Hippocampal formation (tissue), 2 donors: ENCODE measurements around the gene EIF1AX.
"Not testable (repeated sequence)": the region's sequence is repeated elsewhere in the genome, so short reads cannot be mapped to it uniquely, and the experiment has no call there.

Experiments
- DNase-seq, 2 donors: peaks; one replicate each; lab custom pipeline; 2025; lab: John Stamatoyannopoulos, UW

The EIF1AX gene

DNA sequence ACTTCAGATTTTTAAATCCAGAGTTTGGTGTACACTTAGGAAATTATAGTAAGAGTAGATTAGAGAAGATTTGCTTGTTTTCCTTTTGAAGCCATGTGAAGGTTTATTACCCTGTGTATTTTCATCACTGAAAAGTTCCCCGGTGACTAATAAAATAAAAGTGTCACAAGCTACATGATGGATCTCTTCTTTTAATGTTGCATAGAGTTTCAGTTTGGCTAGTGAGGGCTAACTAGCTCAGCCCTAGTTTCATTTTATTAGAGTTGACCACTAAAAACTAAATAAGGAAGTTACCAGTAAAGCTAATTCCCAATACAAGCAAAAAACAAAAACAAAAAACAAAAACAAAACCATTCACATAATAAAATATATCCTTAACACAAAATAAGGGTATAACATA, 14.8 kb downstream of the EIF1AX start:
- DNase-seq = not testable (repeated sequence)

DNA sequence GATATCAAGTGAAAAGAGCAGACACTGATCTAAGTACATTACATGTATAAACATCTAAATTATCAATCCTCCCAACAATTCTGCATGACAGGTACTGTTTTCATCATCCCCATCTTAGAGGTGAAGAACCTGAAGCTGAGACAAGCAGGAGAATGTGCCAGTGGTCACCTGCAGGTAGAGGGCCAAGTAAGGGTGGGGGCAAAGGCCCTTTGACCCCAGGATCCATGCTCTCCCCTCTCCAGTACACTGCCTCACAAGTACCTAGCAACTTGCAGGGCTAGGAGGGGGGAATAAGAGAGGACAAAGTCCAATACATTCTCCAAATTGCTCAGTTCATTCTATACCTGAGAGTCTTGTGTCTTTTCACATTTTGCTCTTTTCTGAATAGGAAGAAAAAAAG, 16.7 kb downstream of the EIF1AX start:
- DNase-seq = no peak

DNA sequence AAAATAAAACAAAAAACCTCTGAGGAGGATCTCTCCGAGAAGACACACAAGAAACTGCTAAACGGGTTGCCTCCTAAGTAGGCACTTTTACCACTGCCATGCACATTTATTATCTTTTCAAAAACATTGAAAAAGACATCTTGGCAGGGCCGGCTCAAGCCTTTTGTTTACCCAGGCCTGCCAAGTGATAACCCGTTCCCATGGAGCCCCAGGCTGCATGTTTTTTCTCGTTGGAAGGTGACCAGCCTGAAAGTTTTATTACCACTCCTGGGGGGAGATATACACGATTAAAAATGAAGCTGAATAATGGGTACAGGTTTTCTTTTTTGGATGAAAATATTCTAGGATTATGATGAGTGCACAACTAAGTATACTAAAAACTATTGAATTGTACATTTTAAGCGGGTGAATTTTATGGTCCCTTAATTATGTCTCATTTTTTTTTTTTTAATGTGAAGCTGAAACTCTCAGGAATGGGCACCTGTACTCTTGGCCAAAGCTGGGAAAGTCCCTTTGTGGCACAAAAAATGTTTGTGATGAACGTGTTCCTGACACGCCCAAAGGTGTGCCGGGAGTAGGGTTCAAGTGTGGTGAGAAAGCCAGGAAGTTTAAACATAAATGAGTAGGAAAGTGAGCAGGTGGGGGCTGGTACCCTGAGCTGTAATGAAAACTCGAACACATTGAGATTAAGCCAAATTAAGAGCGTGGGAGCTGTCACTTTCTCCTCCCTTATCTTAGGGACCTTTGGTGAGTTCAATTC, 23.4 kb downstream of the EIF1AX start:
- no peak for DNase-seq

DNA sequence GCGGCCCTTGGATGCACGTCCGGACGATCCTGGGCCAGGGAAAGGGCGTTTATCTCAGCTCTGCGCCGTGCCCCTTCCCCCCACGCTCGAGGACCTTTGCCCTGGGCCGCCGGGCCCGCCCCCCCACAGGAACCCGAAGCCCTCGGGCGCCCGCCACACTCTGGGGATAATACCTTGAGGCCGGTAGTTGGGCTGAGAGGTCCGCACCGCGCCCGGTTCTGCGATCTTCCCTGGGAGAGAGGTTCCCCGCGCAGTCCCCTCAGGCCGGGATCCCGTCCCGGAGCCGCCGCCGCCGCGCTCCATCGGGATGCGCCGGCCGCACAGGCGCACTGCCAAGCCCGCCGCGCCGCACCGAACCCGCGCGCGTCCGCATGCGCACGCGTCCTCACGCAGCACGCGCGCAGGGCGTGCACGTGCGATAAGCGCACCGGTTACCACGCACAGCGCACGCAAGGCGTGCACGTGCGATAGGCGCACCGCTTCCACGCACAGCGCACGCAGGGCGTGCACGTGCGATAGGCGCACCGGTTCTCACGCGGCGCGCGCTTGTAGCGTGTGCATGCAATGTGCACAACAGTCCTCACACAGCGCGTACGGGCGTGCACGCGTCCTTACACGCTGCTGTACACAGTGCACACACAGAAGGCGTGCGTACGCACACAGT, 24.9 kb downstream of the EIF1AX start, which contains the start of gene MAP7D2:
Gene MAP7D2, minus strand, starts transcription at position 331 of the 664 bp plus-strand sequence. Its CDS starts 28 bp downstream, at position 303.
- no peak for DNase-seq

DNA sequence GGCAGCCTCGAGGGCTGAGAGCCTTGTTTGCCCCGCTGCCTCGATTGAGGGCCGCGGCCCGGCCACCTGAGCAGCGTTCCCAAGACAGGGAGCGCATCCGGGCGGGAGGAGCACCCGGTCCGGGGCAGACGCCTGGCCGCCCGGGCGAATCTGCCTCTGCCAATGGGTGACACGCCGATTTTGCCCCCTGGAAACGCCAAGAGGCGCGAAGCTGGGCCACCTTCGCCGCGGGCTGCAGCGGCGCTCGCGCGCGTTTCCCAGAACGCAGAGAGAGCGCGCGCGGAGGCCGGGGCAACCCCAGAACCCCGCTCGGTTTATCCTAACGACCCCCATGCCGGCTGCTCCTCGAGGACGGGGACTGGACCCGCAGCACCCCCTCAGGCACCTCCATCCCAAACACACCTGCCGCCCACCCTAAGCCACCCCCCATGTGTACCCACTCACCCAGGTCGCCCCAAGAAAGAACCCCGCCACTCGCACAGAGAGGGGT, 25.5 kb downstream of the EIF1AX start:
- no peak for DNase-seq

DNA sequence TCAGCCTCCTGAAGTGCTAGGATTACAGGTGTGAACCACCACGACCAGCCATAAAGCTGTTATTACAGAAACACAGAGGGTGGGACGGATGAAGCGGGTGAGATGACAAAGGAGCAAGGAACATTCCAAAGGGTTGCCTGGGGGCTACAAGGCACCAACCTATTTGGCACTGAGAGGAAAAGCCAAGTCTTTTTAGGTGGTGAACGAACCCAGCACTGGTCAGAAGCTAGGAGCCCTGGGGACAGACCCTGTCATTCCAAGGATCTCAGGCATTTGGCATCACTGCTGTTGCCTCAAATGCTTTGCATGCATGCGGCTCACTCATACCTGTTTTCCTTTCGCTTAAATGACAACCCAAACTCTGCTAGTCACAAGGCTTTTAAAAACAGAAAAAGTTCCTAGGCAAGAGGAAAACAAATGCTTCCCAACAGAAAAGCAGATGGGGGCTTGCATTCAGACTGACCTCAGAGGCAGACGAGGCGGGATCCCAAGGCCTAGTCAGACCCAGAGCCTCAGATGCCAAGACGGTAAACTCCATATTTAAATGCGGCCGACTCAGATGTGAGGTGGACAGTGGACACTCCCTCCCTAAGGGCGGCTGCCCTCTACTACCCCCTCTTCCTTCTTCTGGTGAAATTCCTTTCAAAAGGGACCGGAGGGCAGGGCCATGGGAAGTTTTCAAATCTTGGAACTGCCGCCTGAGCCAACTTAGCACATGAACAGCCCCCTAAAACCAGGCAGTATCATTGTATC, 29.4 kb downstream of the EIF1AX start:
- DNase-seq = no peak

DNA sequence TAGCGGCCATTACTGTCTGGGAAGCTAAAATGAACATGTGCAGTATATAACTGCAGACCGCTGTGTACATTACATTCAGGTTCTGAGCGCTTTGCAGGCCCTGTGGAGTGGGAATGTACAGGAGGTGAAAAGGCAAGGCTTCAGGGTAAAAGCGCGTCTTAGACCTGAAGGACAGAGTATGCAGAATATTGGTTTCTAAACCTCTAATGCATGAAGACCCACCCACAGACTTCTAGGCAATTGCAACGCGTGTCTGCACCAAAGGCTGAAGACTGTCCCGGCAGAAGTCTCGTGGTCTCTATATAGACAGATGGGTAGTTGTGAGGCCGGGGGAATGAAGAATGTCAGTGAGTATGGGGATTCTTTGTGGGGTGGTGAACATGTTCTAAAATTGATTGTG, 30.4 kb downstream of the EIF1AX start:
- DNase-seq = no peak

DNA sequence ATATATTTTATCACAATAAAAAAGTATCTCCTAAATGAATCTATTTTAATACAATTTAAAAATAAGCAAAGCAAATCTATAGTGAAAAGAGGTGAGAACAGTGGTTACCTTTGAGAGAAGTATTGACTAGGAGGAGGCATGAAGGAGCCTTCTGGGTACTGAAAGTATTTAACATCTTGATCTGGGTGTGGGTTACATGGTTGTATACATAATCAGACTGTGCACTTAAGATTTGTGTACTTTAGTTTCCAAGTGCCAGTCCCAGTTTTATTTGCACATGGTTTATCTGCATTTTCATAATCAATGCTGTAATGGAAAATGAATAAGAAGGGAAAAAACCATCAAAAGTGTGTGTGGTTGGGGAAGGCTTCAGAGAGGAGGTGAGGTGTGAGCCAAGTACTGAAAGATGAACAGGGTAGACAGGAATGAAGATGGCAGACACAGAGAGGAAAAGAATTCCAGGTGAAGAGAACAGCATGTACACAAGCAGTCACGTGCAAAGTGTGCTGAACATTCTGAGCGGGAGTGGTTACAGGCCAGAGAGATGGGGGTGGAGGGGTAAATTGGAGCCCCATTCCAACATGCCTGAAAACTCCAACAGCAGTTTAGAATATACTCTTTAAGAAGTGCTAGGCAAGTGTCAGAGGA, 39.6 kb downstream of the EIF1AX start:
- DNase-seq = no peak

DNA sequence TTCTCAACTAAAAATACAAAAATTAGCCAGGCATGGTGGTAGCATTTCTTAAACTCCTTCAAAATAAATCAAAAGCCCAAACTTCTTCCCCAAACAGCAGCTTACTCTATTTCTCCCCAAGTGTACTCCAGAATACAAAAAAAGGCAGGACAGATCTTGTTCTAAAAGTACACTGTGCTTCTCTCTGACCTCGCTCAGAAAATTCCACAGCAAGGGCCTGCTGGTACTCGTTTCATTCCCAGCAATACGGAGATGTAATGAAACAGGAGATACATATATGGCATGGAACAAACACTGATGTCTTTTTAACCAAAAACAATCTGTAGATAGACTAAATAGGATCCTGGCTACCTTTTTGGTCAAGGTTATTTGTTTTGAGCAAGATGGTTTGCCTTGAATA, 50.1 kb downstream of the EIF1AX start:
- DNase-seq = no peak

DNA sequence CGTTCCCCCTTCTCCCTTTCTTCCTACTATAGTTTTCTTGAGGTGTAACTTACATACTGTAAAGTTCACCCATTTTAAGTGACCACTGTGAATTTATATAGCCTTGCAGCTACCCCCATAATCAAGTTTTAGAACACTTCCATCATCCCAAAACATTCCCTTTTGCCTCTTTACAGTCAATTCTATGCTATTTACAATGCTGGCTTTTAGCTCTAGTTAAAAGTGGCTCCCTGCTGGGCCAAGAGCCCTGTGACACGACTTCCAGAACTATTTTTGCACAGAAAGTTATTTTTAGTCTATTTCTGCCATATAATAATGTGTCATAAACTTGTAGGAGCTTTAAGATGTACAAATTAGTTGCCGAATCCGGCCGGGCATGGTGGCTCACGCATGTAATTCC, 51.8 kb downstream of the EIF1AX start:
- DNase-seq = no peak

DNA sequence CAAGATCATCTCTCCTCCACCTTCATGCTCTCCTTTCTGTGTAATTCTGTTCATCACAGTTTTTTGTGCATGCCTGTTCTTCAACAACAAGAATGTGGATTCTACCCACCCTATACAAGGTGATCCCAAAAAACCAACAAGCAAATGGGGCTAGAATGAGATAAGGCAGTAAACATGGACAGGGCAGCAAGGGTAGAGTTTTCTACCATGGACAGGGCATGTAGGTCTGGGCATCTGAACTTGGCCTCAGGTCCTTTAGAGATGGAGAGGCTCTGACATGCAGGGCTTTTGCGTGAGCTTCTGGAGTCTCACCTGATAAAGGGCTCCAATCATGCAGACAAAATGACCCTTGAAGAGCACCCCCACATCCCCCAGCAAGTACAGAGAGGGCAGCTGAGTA, 61.4 kb downstream of the EIF1AX start:
- no peak for DNase-seq
